ENCODE results near the gene CDH9.

CDH9 gene

GRCh38 chr5:26903469-26903868 is 134.9 kb downstream of the CDH9 start:
- TF ChIP-seq, protein P1, sequence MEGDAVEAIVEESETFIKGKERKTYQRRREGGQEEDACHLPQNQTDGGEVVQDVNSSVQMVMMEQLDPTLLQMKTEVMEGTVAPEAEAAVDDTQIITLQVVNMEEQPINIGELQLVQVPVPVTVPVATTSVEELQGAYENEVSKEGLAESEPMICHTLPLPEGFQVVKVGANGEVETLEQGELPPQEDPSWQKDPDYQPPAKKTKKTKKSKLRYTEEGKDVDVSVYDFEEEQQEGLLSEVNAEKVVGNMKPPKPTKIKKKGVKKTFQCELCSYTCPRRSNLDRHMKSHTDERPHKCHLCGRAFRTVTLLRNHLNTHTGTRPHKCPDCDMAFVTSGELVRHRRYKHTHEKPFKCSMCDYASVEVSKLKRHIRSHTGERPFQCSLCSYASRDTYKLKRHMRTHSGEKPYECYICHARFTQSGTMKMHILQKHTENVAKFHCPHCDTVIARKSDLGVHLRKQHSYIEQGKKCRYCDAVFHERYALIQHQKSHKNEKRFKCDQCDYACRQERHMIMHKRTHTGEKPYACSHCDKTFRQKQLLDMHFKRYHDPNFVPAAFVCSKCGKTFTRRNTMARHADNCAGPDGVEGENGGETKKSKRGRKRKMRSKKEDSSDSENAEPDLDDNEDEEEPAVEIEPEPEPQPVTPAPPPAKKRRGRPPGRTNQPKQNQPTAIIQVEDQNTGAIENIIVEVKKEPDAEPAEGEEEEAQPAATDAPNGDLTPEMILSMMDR (IDR thresholded peaks at IDR 0.05; ENCODE audit: low read depth, low read length, missing control alignments) = no peak
- no peak for DNase-seq (ENCODE audit: low read depth)
- H3K4me3 ChIP-seq (ENCODE audit: low read depth, low read length) = no peak overlapping the region

DNA sequence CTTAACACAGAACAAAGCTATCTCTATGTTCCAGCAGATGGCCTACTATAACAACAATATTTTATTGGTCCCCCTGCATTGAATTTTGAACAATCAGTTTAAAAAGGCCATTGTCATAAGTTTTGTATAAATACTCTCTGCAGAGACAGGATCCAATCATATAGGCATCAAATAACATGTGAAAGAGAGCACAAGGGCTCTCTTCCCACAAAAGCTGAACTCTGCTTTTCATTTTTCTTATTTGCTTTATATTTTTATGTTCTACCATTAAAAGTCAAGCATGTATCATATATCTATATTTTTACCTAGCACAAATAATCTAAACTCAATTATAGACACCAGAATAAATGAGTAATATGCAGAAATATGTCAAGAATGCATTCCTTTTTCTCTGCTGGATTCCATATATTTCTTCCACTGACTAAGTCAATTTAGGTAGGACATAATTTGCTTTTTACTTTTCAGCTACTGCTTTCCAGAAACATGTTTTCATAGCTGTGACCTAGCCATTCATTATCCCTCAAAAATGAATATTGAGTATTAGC is 143.6 kb downstream of the CDH9 start:
- TF ChIP-seq, protein P1 (IDR thresholded peaks at IDR 0.05; ENCODE audit: low read depth, low read length, missing control alignments) = no peak
- H3K4me3 ChIP-seq (ENCODE audit: low read depth, low read length) = no peak overlapping the region
- DNase-seq (ENCODE audit: low read depth) = no peak

GRCh38 chr5:26893078-26893477 is 145.3 kb downstream of the CDH9 start:
- no peak for DNase-seq (ENCODE audit: low read depth)
- TF ChIP-seq, protein P1 (IDR thresholded peaks at IDR 0.05; ENCODE audit: low read depth, low read length, missing control alignments) = no peak
- no peak overlapping the region for H3K4me3 ChIP-seq (ENCODE audit: low read depth, low read length)

GRCh38 chr5:26889815-26890214 is 148.6 kb downstream of the CDH9 start:
- TF ChIP-seq, protein P1 (IDR thresholded peaks at IDR 0.05; ENCODE audit: low read depth, low read length, missing control alignments) = no peak
- no peak for DNase-seq (ENCODE audit: low read depth)
- no peak overlapping the region for H3K4me3 ChIP-seq (ENCODE audit: low read depth, low read length)

GRCh38 chr5:26884481-26884880 is 153.9 kb downstream of the CDH9 start:
- no peak overlapping the region for H3K4me3 ChIP-seq (ENCODE audit: low read depth, low read length)
- DNase-seq (ENCODE audit: low read depth) = no peak
- TF ChIP-seq, protein P1 (IDR thresholded peaks at IDR 0.05; ENCODE audit: low read depth, low read length, missing control alignments) = no peak

GRCh38 chr5:26883375-26883774 is 155.0 kb downstream of the CDH9 start:
- TF ChIP-seq, protein P1 (IDR thresholded peaks at IDR 0.05; ENCODE audit: low read depth, low read length, missing control alignments) = no peak
- DNase-seq (ENCODE audit: low read depth) = no peak
- H3K4me3 ChIP-seq (ENCODE audit: low read depth, low read length) = no peak overlapping the region

DNA sequence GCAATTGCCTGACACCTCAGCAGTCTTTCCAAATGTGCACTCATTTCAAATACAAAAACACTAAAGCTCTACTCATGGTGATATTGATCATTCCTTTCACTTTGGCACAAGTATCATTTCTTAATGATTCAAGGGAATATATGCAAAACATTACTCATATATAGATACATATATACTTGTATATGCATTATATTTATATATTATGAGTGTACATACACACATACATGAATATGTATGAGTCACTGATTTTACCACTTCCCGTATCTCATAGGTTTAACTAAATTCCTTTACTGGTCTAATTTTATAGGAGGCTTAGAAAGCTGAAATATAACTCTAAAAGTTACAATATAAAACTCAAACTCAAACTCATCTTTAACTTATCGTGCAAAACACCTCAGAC is 156.5 kb downstream of the CDH9 start:
- TF ChIP-seq, protein P1 (IDR thresholded peaks at IDR 0.05; ENCODE audit: low read depth, low read length, missing control alignments) = no peak
- H3K4me3 ChIP-seq (ENCODE audit: low read depth, low read length) = no peak overlapping the region
- no peak for DNase-seq (ENCODE audit: low read depth)
